Smooth muscle cell (in vitro differentiated cells): Measurements from ENCODE around the gene GARIN3. TPM values are rescaled to one million over a fixed set of nuclear protein-coding genes. Genes with fewer than 3 reads are reported as not detected.

Source experiments
- DNase-seq: peaks from one replicate; lab custom pipeline; 2025; ENCODE audit not compliant: unreplicated experiment; lab: John Stamatoyannopoulos, UW
- H2AFZ ChIP-seq: fragments of 200-600 bp; sonication (generic); 2 replicates; pipeline ENCODE4 v1.6.0; 2016; ENCODE audit warnings: antibody characterized with exemption, low read depth, mild to moderate bottlenecking
- H3F3A ChIP-seq: fragments of 200-600 bp; sonication (generic); 2 replicates; pipeline ENCODE4 v1.6.0; 2017; ENCODE audit warnings: antibody characterized with exemption, low read depth
- H3K27ac ChIP-seq: fragments of 200-600 bp; sonication (generic); 2 replicates; pipeline ENCODE4 v1.5.1; 2016; ENCODE audit warnings: low read depth, mild to moderate bottlenecking
- H3K27me3 ChIP-seq: fragments of 200-600 bp; sonication (generic); 2 replicates; pipeline ENCODE4 v1.6.1; 2016; ENCODE audit warnings: low read depth, mild to moderate bottlenecking
- H3K36me3 ChIP-seq: fragments of 200-600 bp; sonication (generic); 2 replicates; pipeline ENCODE4 v1.5.1; 2016; ENCODE audit warnings: low read depth
- H3K4me1 ChIP-seq: fragments of 200-600 bp; sonication (generic); 2 replicates; pipeline ENCODE4 v1.5.1; 2016; ENCODE audit warnings: low read depth
- H3K4me2 ChIP-seq: fragments of 200-600 bp; sonication (generic); 2 replicates; pipeline ENCODE4 v1.6.0; 2016; ENCODE audit warnings: mild to moderate bottlenecking
- H3K4me3 ChIP-seq: fragments of 200-600 bp; sonication (generic); 2 replicates; pipeline ENCODE4 v1.5.1; 2016; ENCODE audit warnings: mild to moderate bottlenecking
- H3K79me2 ChIP-seq: fragments of 200-600 bp; sonication (generic); 2 replicates; pipeline ENCODE4 v1.6.0; 2016; ENCODE audit warnings: low read depth, mild to moderate bottlenecking
- H3K9ac ChIP-seq: fragments of 200-600 bp; sonication (generic); 2 replicates; pipeline ENCODE4 v1.6.0; 2016; ENCODE audit warnings: low read depth
- H3K9me3 ChIP-seq: fragments of 200-600 bp; sonication (generic); replicated peaks from 2 replicates; pipeline ENCODE4 v1.5.1; 2016; ENCODE audit warnings: low read depth
- H4K20me1 ChIP-seq: fragments of 200-600 bp; sonication (generic); 2 replicates; pipeline ENCODE4 v1.6.0; 2016; ENCODE audit warnings: low read depth
- WGBS: methylation state at CpG from one replicate; pipeline ENCODE4 v1.1.7; 2016; ENCODE audit warnings: low lambda C conversion rate; 5-methylcytosine and 5-hydroxymethylcytosine counted together
- polyA plus RNA-seq: library from polyadenylated mRNA; unstranded; fragments of >200 nt; fragmentation: Nextera tagmentation; extraction: Ambion mirVana; gene quantifications from 2 replicates; pipeline ENCODE4 v1.2.1, GENCODE V29; 2016
- total RNA-seq: library from RNA; depleted of rRNA; stranded (reverse); fragments of >200 nt; gene quantifications from 2 replicates; pipeline ENCODE4 v1.2.3, GENCODE V29; 2014
- TF ChIP-seq, protein P1 (sequence below): fragments of 200-600 bp; sonication (generic); IDR thresholded peaks from 2 replicates; pipeline ENCODE4 v1.5.1; 2017; ENCODE audit warnings: borderline replicate concordance, mild to moderate bottlenecking, antibody characterized with exemption; ENCODE audit not compliant: insufficient read depth, poor library complexity, severe bottlenecking

GARIN3 gene
- not detected in 2 replicates for total RNA-seq
- polyA plus RNA-seq = not detected in 2 replicates

DNA sequence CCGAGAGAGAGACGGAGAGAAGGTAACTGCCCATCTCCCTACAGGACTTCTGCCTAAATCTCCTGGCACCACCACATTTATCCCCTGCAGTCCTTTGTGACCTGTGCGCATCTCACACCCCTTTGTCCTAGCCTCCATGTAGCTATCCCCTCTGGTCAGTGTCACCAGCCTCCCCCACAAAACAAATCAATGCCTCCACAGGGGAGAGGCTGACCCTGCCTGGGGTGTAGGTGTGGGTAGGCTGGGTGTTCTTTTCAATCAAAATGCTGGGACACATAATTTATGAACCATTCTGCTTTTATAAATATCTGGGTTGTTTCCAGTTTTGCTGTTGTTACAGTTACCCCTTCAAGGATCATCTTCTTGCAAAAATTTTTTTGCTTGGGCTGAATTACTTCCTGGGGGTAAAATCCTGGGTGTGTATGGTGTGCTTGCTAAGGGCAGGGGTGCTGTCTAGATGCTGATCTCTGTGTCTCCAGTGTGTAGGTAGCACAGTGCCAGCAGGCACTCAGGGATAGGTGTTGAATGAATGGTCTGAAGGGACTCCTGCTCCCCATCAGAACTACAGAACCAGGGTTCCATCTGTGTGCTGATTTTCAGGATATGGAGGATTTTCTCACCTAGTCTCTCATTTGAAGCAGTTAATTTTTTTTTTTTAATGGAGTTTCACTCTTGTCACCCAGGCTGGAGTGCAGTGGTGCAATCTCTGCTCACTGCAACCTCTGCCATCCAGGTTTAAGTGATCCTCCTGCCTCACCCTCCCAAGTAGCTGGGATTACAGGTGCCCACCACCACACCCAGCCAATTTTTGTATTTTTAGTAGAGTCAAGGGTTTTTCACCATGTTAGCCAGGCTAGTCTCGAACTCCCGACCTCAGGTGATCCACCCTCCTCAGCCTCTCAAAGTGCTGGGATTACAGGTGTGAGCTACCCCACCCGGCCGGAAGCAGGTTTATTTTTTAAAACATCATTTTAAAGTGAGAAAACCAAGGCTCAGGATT lies at the start of gene GARIN3:
TSS of gene GARIN3 (minus strand) at position 51 of the 1,000 bp plus-strand sequence. CDS start 96 bp downstream, outside the sequence.
- H3K4me2 ChIP-seq = peak within 1 kb of the TSS; percentile 47
- H3K4me3 ChIP-seq = no peak within 1 kb of the TSS
- H3F3A ChIP-seq = peaks cover 2% of the 10 kb centered on the region
- peaks cover 4% of the 10 kb centered on the region for H3K4me1 ChIP-seq
- H4K20me1 ChIP-seq = no peaks in the 10 kb centered on the region
- H3K79me2 ChIP-seq = no peaks in the 10 kb centered on the region
- no peak within 1 kb of the TSS for H3K9ac ChIP-seq
- TF ChIP-seq, protein P1, sequence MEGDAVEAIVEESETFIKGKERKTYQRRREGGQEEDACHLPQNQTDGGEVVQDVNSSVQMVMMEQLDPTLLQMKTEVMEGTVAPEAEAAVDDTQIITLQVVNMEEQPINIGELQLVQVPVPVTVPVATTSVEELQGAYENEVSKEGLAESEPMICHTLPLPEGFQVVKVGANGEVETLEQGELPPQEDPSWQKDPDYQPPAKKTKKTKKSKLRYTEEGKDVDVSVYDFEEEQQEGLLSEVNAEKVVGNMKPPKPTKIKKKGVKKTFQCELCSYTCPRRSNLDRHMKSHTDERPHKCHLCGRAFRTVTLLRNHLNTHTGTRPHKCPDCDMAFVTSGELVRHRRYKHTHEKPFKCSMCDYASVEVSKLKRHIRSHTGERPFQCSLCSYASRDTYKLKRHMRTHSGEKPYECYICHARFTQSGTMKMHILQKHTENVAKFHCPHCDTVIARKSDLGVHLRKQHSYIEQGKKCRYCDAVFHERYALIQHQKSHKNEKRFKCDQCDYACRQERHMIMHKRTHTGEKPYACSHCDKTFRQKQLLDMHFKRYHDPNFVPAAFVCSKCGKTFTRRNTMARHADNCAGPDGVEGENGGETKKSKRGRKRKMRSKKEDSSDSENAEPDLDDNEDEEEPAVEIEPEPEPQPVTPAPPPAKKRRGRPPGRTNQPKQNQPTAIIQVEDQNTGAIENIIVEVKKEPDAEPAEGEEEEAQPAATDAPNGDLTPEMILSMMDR = no peak
- no peaks in the 10 kb centered on the region for H3K36me3 ChIP-seq
- H3K9me3 ChIP-seq = no peaks in the 10 kb centered on the region
- DNase-seq = no peak
- H2AFZ ChIP-seq = no peak within 1 kb of the TSS
- H3K27ac ChIP-seq = peak within 1 kb of the TSS; percentile 84
- WGBS = 86% methylated on average over 7 of the region's 7 CpGs
- no peaks in the 10 kb centered on the region for H3K27me3 ChIP-seq

DNA sequence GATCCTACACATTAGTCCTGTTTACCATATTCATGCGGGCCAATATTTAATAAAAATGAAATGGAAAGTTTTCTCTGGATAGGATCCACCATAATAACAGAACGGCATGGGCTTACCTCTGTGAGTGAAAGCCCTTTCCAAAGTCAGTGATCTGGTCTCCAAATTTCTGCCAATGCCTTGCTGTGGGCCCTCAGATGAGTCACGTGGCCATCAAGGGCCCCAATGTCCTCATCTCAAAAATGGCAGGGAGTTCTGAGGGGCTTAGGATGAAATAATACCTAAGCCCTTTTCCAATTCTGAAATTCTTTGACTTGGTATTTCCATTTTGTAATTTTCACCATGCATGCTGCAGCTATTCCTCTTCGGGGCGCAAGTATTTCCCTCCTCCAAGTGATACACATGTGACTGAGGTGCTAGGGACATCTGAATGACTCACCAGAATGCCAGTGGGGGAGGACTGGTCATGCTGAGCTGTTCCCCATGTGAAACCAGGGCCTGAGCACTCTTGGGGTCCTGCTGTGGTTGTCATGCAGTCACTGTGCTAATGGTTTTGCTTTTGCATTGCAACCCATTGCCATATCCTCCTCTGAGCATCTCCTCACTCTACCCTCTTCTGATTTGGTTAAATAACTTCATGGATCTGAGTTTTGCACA lies 49.6 kb upstream of the GARIN3 start:
- H3K27ac ChIP-seq = no peak overlapping the region
- H4K20me1 ChIP-seq = no peaks in the 10 kb centered on the region
- no peaks in the 10 kb centered on the region for H3K4me1 ChIP-seq
- H3K4me3 ChIP-seq = no peak overlapping the region
- no peaks in the 10 kb centered on the region for H3K27me3 ChIP-seq
- no peaks in the 10 kb centered on the region for H3K79me2 ChIP-seq
- H3K9me3 ChIP-seq = no peaks in the 10 kb centered on the region
- TF ChIP-seq, protein P1 = no peak
- 97% methylated on average over 5 of the region's 5 CpGs for whole genome bisulfite sequencing
- no peaks in the 10 kb centered on the region for H3F3A ChIP-seq
- H2AFZ ChIP-seq = no peak overlapping the region
- H3K9ac ChIP-seq = no peak overlapping the region
- H3K4me2 ChIP-seq = no peak overlapping the region
- H3K36me3 ChIP-seq = no peaks in the 10 kb centered on the region
- DNase-seq = no peak

DNA sequence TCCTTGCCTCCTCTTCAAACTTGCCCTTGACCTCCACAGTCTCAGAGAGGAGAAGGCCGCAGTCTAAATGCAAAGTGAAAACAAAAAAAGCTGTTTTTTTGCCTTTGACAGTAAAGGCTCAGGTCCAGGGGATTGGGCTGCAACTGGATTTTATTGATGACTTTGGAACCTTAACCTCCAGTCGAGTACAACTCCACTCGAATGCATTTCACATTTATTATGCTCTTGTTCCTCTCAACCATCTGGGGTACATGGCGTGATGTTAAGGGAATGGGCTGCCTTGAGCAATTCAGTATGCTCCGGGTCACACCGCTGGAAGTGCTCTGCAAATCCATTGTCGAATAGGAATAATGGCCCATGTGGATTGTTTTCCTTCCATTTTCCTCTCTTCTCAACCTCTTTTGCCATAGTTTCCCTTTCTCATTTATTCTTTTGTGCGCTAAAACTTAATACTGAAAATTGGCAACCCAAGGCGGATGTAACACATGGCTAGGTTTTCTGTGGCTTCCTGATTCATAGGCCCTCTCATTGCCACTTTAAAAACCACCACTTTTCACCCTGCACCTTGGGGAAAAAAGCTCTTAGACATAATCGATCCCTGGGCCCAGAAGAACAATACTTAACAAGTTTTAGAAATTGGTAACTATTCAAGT lies 48.9 kb upstream of the GARIN3 start:
- H3K79me2 ChIP-seq = no peaks in the 10 kb centered on the region
- TF ChIP-seq, protein P1 = no peak
- no peak for DNase-seq
- H3K4me2 ChIP-seq = no peak overlapping the region
- H3K27me3 ChIP-seq = no peaks in the 10 kb centered on the region
- no peaks in the 10 kb centered on the region for H3K36me3 ChIP-seq
- H4K20me1 ChIP-seq = no peaks in the 10 kb centered on the region
- no peaks in the 10 kb centered on the region for H3F3A ChIP-seq
- no peak overlapping the region for H2AFZ ChIP-seq
- no peaks in the 10 kb centered on the region for H3K4me1 ChIP-seq
- H3K9ac ChIP-seq = no peak overlapping the region
- WGBS = 93% methylated on average over 10 of the region's 10 CpGs
- H3K9me3 ChIP-seq = no peaks in the 10 kb centered on the region
- H3K4me3 ChIP-seq = no peak overlapping the region
- no peak overlapping the region for H3K27ac ChIP-seq
